ENCODE measurements around the gene TK1. TPM values are rescaled to one million over a fixed set of nuclear protein-coding genes. Genes with fewer than 3 reads are reported as not detected.
A peak's percentile ranks its signal among the peaks of the same experiment; 100 is the strongest.

Gene TK1
- polyA plus RNA-seq, 1 of the 3 experiments (the other 2 are of a cell fraction) = 112 TPM

GRCh38 chr17:78164748-78165607, 21.9 kb downstream of the TK1 start:
- no peak overlapping the region for H3K9ac ChIP-seq
- no peaks in the 10 kb centered on the region for H3K9me2 ChIP-seq
- 80% methylated on average over 15 of the region's 16 CpGs for WGBS (ENCODE audit: low lambda C conversion rate)
- H3K4me2 ChIP-seq = no peak overlapping the region
- H4K20me1 ChIP-seq (ENCODE audit: insufficient read depth) = peaks cover 5% of the 10 kb centered on the region; the same call in 1 of the 2 replicates
- H3K9me3 ChIP-seq = no peaks in the 10 kb centered on the region
- DNase-seq = peak; percentile 32
- no peak overlapping the region for H3K27ac ChIP-seq (ENCODE audit: low read depth in 2 of 2, low read length in 1 of 2)
- CTCF ChIA-PET = interaction anchor here (1.0 to 1.2 kb wide), 5 partner anchors 9 to 35 kb away, joined by 3 to 12 read pairs (median 4); no protein-coding TSS in a partner anchor
- H3K36me3 ChIP-seq (replicated peaks in 1 of 2; ENCODE audit: control insufficient read depth in 1 of 2, insufficient read depth in 2 of 2, low read length in 1 of 2) = no peaks in the 10 kb centered on the region
- H3K27me3 ChIP-seq (ENCODE audit: insufficient read depth) = no peaks in the 10 kb centered on the region
- H3K4me3 ChIP-seq (ENCODE audit: low read depth in 2 of 2, low read length in 1 of 2) = no peak overlapping the region
- TF ChIP-seq TAF1 (IDR thresholded peaks at IDR 0.05; ENCODE audit: borderline replicate concordance, low read depth, low read length) (no peak), NRF1 (IDR thresholded peaks at IDR 0.05; ENCODE audit: low read depth, low read length) (no peak), RFX5 (IDR thresholded peaks at IDR 0.05; ENCODE audit: low read length) (no peak), CTCF (IDR thresholded peaks at IDR 0.05) (no peak), ELF1 (IDR thresholded peaks at IDR 0.05) (no peak), REST (IDR thresholded peaks at IDR 0.05; ENCODE audit: low read depth, low read length) (no peak)
- H3K4me1 ChIP-seq (ENCODE audit: control insufficient read depth in 1 of 2, insufficient read depth in 2 of 2, low read depth in 1 of 2, low read length in 1 of 2) = peaks cover 0 to 17% of the 10 kb centered on the region in 2 experiments; a peak in 1 of 4 replicates
- peaks cover 4% of the 10 kb centered on the region for H3F3A ChIP-seq (replicated peaks; ENCODE audit: insufficient read depth)
- no peak overlapping the region for H2AFZ ChIP-seq (ENCODE audit: low read depth)
- POLR2A ChIA-PET = interaction anchor here (0.9 to 1.3 kb wide), 2 partner anchors 10 to 21 kb away, joined by 3 to 5 read pairs; no protein-coding TSS in a partner anchor
- no peaks in the 10 kb centered on the region for H3K79me2 ChIP-seq (ENCODE audit: insufficient read depth)

- Histone ChIP-seq H3K9ac (no peak overlapping the region), H3K79me2 (ENCODE audit: insufficient read depth) (no peaks in the 10 kb centered on the region), H3K4me3 (ENCODE audit: low read depth in 2 of 2, low read length in 1 of 2) (no peak overlapping the region), H3K27me3 (ENCODE audit: insufficient read depth) (no peaks in the 10 kb centered on the region), H3K36me3 (replicated peaks in 1 of 2; ENCODE audit: control insufficient read depth in 1 of 2, insufficient read depth in 2 of 2, low read length in 1 of 2) (no peaks in the 10 kb centered on the region), H3F3A (replicated peaks; ENCODE audit: insufficient read depth) (no peaks in the 10 kb centered on the region), H3K4me2 (no peak overlapping the region), H3K4me1 (ENCODE audit: control insufficient read depth in 1 of 2, insufficient read depth in 2 of 2, low read depth in 1 of 2, low read length in 1 of 2) (peaks cover 0 to 8% of the 10 kb centered on the region in 2 experiments; a peak in 1 of 4 replicates), H2AFZ (ENCODE audit: low read depth) (no peak overlapping the region), H3K9me2 (no peaks in the 10 kb centered on the region), H3K27ac (ENCODE audit: low read depth in 2 of 2, low read length in 1 of 2) (no peak overlapping the region), H4K20me1 (ENCODE audit: insufficient read depth) (no peaks in the 10 kb centered on the region), H3K9me3 (no peaks in the 10 kb centered on the region)
- WGBS (ENCODE audit: low lambda C conversion rate) = 72% methylated on average over 15 of the region's 22 CpGs
- DNase-seq = peak; percentile 42
- TF ChIP-seq GABPA (IDR thresholded peaks at IDR 0.05; ENCODE audit: low read depth) (no peak), USF2 (IDR thresholded peaks at IDR 0.05; ENCODE audit: borderline replicate concordance, low read depth, low read length) (no peak)
- ChIA-PET CTCF (interaction anchor here (1.0 to 1.4 kb wide), 6 partner anchors 9 to 53 kb away, joined by 3 to 12 read pairs (median 4); no protein-coding TSS in a partner anchor), POLR2A (interaction anchor here (0.9 to 1.3 kb wide), 3 partner anchors 11 to 20 kb away, joined by 3 to 5 read pairs (median 4); no protein-coding TSS in a partner anchor)
Measured at GRCh38 chr17:78163881-78164747, 22.7 kb downstream of the TK1 start.

All from SK-N-SH (cell line).